Measurements from ENCODE around the gene SLC7A9.
"Not testable (repeated sequence)": the region's sequence is repeated elsewhere in the genome, so short reads cannot be mapped to it uniquely, and the experiment has no call there.

The SLC7A9 gene

DNA sequence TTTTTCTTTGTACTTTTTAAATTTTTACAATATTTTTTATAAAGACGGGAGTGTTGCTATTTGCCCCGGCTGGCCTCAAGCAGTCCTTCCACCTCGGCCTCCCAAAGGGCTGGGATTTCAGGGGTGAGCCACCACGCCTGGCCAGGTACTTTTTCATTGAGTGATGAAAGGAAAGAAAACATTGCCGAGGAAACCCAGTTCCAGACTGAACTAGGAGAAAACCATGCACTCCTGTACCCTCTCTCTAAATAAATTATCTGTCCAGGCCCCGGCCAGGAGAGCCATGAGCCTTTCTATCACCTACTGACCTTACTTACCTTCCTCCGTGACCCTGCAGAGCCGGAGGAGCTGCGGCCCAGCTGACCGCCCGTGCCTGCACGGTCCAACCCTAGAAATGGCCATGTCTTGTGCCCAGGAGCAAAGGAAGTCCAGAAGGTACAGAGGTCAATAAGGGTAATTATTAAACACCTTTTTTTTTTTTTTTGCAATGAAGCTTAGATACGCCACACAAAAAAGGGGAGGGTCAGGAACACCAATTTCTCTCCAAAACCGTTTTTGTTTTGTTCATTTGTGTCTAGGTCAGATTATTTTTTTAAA, at the start of gene SLC7A9:
TSS of gene SLC7A9 (minus strand) at position 399 of the 597 bp plus-strand sequence. CDS start 1,233 bp downstream, outside the sequence.
- DNase-seq, result no peak

DNA sequence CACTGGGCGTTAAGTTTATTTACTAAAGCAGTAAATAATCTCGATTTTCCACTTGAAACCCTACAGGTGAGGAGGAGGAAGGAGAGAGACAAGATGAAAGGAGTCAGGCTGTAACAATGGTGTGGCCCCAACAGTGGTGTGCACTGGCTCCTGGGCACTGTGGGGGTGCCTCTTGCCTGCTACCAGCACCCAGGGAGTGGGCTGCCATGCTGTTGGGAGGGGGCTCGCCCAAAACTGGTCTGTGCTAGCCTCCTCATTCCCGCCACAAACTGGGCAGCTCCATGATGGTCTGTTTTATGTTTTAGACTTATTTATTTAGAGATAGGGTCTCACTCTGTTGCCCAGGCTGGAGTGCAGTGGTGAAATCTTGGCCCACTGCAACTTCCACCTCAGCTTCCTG, 49.8 kb upstream of the SLC7A9 start:
- no peak for DNase-seq

DNA sequence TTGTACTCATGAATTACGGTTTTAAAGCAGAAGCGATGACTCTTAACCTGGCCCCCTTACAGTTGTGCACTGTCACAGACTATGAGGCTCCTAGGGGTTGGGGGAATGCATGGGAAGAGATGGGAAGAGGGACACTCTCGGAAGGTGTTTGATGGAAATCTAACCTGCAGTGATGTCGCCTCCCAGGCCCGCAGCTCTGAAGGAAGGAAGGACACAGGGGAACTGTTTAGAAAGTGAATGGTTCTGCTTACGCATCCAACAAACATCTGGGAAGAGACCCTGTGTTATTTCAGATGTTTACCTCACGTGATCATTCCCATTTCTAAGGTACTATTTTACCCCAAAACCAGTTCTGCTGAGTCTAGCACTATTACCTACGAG, 48.0 kb upstream of the SLC7A9 start:
- no peak for DNase-seq

DNA sequence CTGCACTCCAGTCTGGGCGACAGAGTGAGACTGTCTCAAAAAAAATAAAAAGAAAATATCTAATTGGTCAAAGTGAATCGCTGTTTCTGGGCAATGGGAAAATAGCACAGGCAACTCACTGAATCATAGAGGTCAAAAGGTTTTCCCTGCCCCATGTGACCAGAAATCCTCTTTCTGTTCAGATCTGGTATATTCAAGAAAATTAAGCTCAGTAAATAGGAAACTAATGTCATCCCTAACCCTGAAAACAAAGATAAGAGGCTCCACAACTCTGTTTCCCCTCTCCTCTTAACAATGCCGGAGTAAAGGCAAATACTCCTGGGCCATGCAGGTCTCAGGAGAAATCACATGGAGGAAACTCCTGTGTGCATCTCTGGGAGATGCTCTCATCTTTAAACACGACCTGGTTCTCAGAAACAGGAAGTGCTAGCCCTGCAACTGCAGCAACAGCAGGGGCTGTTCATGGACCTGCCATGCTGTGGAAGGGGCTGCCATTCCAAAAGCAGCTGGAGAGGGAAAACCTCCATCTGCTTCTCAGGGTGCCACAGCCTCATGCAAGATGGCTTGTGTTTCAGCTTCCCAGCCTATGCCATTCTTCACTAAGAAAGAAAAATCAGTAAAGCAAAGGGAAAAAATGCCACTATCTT, 47.5 kb upstream of the SLC7A9 start:
- no peak for DNase-seq

DNA sequence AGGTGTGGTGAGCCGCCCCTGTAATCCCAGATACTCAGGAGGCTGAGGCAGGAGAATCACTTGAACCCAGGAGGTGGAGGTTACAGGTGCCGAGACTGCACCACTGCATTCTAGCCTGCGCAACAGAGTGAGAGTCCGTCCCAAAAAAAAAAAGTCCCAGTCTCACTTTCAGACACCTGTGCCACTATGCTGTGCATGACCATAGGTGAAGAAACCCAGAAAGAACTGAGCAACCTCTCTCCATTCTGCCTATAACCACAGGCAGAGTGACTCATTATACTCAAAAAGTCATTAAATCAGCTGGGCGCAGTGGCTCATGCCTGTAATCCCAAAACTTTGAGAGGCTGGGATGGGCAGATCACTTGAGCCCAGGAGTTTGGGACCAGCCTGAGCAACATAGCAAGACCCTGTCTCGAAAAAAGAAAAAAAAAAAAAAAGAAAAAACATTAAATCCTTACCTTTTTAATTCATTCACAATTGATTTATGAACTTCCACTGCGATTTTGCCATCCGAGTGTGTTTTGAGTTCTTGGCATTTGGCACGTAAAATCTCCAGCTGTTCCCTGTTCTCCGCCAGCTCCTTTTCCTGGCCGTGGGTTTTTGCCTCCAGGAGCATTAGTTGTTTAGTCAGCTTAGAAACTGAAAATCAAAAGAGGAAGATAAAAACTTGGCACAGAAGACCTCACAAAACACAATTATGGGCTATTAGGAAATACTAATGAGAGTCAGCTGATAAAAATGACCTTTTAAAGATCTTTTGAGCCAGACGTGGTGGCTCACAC, 45.5 kb upstream of the SLC7A9 start:
- DNase-seq, result no peak

DNA sequence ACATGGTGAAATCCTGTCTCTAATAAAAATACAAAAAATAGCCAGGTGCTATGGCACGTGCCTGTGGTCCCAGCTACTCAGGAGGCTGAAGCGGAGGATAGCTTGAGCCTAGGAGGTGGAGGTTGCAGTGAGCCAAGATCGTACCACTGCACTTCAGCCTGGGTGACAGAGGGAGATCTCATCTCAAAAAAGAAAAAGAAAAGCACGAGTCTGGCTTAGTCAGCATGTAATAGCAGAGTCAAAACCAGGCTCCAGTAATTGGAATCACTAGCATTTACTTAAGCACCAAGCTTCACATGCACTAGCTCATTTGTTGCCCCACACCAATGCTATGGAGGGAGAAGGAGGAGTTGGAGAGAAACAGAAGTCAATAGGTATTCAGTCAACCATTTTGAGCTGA, 41.9 kb upstream of the SLC7A9 start:
- no peak for DNase-seq

DNA sequence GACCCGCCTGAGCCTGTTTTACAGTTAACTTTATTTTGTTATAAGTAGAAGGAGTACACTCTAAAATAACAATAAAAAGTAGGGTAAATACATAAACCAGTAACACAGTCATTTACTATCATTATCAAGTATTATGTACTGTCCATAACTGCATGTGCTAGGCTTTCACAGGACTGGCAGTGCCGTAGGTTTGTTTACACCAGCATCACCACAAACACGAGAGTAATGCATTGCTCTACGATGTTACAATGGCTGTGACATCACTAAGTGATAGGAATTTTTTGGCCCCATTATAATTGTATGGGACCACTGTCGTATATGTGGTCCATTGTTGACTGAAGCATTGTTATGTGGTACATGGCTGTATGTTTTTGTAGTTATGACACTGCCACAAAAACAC, 41.3 kb upstream of the SLC7A9 start:
- DNase-seq, result no peak

DNA sequence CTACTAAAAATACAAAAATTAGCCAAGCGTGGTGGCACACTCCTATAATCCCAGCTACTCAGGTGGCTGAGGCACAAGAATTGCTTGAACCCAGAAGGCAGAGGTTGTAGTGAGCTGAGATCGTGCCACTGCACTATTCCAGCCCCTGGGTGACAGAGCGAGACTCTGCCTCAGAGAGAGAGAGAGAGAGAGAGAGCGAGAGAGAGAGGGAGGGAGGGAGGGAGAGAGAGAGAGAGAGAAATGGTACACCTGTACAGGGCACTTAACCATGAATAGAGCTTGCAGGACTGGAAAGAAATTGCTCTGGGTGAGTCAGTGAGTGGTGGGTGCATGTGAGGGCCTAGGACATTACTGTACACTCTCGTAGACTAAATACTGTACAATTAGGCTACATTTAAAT, 40.5 kb upstream of the SLC7A9 start:
- DNase-seq, result no peak

DNA sequence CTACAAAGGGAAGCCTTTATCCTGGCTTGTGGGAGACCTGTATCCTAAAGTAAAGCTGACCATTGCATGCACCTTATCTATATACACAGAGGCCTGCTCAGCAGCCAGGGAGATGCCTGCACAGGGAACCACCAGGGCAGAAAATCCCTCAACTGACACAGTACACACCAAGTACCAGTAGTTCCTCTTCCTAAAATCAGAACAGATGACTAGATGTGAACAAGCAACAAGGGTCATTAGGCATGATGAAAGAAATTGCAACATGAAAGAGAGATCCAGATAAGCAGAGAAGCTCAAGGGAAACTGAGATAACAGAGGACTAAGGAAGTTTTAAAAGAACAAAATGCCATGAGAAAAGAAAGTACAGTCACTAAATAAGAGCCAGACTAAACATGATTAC, 39.7 kb upstream of the SLC7A9 start:
- DNase-seq, result no peak

DNA sequence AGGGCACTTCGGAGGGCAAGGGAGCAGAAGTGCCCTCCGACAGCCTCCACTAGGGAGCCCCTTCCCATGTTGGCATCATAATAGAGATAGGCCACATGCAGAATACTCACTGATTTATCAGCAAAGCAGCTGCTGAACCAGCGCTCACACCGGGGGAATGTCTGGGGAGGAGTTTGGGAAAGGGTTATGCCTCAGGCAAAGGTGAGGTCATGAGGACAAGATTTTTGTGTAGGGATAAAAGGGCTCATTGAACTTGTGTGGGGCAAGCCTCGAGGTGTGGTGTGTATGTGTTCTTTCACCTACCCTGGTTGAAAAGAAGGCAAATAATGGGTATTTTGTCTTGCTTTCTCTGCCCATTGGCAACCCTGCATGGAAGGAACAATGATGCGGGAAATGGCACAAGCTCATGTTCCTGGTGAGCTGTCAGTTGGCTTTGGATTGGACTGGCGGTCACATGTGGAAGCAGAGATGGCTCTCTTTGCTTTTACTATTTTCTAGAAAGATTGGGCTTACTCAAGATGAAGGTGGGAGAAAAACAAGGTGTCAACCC, 39.1 kb upstream of the SLC7A9 start:
- DNase-seq, result no peak

DNA sequence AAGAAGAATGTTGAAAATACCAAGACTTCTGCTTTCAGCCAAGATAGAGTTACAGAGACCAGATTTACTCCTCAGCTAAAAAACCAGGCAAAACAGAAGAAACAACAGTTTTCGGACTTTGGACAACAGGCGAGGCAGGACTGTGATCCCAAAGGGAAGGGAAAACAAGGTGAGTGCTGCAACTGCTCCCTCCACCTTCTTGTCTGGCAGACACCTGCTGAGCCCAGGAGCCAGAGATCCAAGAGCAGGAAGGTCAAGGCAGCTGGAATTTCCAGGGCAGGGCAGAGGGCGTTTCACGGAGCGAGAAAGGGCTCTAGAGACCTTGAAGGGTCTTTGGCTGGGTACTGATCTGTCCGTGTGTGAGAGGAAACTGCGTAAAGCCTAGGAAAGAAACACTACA, 32.9 kb upstream of the SLC7A9 start:
- no peak for DNase-seq

DNA sequence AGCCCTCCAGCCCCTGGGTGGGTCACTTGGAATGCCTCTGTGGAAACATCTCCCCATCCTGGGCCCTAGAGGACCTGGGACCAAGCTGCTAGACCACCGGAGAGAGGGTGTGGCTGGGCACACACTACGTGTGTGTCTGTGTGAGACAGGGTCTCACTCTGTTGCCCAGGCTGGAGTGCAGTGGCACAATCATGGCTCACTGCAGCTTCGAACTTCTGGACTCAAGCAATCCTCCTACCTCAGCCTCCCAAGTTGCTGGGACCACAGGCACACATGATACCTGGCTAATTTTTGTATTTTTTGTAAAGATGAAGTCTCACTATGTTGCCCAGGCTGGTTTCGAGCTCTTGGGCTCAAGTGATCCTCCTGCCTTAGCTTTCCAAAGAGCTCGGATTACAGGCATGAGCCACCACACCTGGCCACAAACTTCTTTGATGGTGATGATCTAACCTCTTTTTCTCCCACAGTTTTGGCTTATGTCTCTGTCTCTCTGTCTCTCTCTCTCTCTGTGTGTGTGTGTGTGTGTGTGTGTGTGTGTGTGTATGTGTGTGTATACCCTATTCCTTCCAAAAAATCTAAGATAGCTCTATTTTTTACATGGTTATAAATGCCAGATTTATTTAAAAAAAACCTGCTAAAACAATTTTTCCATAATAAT, 32.1 kb upstream of the SLC7A9 start:
- no peak for DNase-seq

DNA sequence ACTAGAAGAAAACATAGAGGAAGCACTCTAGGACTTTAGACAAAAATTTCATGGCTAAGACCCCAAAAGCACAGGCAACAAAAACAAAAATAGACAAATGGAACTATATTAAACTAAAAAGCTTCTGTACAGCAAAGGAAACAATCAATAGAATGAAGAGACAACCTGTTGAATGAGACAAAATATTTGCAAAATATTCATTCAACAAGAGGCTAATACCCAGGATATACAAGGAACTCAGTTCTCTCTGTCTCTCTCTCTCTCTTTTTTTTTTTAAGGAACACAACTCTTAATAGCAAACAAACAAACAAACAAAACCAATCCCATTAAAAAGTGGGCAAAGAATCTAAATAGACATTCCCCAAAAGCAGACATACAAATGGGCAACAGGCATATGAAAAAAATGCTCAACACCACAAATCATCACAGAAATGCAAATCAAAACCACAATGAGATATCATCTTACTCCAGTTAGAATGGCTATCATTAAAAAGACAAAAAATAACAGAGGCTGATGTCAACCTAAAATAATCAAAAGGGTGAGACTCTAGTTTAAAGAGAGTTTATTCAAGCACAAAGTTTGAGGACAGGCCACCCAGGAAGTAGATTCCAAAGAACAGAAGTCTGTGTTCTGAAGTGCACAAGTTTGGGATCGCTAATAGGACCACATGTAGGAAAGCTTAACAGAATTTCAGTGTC, 27.1 kb upstream of the SLC7A9 start:
- DNase-seq, result no peak

DNA sequence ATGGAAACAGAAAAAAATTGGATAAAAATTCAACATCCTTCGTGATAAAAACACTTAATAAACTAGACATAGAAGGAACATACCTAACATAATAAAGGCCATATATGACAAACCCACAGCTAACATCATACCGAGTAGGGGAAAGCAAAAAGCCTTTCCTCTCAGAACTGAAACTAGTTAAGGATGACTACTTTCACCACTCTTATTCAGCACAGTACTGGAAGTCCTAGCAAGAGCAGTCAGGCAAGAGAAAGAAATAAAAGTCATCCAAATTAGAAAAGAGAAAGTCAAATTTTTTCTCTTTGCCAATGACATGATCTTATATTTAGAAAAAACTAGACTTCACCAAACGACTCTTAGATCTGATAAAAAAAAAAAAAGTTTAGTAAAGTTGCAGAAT, 25.8 kb upstream of the SLC7A9 start:
- DNase-seq, result no peak

DNA sequence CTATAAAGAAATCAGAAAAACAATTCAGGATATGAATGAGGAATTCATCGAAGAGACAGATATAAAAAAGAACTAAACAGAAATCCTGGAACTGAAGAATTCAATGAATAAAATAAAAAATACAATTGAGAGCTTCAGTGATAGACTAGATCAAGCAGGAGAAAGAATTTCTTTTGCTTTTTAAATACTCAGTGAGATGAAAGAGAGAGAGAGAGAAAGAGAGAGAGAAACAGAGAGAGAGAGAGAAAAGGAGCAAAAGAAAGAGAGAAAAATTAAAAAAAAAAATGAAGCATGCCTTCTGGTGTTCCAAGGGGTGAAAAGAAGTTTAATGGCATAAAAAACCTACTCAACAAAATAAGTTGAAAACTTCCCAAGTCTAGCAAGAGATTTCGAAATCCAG, 22.0 kb upstream of the SLC7A9 start:
- DNase-seq, result no peak

DNA sequence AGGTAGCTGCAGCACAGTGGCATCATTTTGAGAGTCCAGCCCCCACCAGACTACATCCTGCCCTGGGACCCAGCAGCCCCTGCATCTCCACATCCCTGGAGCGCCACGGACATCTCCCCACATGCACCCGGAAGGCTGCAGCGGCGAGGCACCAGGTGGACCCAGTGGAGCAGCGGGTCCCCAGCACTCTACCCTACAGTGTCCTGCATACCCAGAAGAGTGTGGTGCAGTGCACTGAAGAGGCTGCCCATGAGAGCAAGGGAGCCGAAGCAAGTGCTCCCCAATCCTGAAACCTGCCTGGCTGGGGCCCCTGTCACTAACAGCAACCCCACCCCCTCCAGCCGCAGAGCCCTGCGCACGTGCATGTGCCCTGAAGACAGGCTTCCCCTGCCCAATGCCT, 21.3 kb upstream of the SLC7A9 start:
- DNase-seq, result no peak

DNA sequence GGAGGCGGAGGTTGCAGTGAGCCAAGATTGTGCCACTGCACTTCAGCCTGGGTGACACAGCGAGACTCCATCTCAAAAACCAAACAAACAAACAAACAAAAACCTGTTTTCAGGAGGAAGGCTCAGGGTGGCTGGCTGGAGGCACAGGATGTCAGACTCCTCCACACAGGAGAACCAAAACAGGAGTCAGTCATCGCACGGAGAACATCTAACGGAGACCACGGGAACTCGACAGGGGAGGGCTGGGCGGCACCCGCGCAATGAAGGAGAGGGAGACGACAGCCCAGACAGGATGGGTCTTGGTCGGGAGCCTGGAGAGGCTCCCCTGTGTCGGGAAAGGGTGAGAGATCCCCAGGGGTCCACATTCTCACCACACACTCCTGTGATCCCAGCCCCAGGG, 20.8 kb upstream of the SLC7A9 start:
- DNase-seq, result no peak

DNA sequence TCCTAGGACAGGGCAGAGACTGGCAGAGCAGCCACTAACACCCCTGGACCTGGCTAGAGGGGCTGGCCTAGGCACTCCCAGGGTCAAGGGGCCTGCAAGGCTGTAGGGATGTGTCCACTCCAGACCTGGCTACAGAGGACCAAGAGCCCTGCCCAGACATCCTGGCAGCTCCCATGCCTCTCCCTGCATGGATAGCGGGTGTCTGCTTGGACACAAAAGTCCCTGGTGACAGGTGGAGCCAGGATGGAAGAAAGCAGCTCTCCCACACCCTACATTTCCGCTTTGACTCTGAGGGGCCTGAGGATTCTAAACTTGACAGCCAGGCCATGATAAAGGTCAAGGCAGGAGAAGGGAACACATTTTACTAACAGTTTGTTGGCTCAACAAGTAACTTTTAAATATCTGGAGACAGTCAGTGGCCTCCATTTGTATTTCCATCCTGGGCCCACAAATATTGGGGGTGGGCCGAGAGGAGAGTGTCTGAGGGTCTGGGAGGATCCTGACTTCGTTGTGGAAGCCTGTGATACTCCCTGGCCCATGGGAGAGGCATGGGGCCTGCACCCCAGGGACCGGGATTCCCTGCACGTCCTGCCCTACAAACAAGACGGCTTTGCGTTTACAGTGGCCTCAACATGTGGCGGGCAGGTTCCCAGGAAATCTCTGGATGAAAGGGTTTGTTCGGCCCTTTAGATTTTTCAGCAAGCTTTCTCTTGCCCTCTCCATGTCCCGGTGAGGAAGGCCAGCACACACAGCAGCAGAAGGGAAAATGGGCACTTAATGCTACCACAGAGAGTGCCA, 19.8 kb upstream of the SLC7A9 start:
- DNase-seq, result no peak

DNA sequence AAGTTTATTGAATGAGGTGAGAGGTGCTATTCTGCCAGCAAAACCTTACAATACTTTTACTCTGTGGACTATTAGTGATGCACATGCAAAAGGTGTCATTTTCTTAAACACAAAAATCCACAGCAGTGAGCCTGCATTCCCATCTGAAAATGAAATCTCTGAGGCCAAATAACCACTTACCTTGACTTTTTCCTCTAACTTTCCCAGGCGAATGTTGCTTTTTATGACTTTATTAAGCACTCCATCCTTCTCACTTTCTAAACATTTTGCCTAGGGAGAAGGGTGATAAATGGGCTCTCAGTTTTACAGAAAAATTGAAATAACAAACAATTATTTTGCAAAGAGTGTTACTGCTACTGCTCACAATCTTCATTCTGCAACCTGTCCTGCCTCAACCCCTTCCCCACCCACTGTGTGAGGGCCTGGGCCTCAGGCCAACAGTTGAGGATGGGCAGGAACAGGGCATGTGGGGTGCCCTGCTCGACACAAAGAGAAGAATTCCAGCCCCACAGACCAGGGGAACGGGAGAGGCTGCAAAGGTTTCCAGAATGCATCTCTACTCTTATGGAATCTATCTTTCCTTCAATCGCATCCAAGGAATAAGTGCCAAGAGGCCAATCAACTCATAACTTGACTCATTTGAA, 18.1 kb upstream of the SLC7A9 start:
- no peak for DNase-seq

DNA sequence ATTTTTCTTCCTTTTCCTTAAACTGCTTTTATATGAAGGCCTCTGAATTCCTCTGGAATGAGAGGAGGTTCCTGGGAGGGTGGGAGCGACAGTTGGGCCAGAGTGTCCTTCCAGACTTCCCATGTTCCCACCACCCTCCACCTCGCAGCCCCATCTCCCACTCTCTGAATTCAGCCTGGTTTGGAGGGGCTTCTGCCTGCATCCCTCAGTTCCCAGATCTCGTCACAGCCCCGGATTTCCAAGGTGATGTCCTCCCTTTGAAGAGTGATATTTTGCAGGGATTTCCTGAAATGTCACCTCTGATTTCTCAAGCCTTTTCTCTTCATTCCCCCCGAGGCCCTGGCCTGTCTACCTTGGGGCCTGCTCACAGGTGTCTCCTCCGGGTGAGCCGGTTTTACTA, 16.7 kb upstream of the SLC7A9 start:
- no peak for DNase-seq

DNA sequence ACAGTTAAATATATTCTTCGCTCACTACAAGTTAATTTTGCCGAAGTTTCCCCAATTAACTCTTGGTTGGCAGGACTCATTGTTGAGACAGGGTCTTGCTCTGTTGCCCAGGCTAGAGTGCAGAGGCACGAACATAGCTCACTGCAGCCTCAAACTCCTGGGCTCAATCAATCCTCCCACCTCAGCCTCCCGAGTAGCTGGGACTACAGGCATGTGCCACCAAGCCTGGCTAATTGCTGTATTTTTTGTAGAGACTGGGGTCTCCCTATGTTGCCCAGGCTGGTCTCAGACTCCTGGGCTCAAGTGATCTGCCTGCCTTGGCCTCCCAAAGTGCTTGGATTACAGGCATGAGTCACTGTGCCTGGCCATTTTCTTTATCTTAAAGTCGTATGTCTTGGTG, 15.7 kb upstream of the SLC7A9 start:
- not testable (repeated sequence) for DNase-seq

DNA sequence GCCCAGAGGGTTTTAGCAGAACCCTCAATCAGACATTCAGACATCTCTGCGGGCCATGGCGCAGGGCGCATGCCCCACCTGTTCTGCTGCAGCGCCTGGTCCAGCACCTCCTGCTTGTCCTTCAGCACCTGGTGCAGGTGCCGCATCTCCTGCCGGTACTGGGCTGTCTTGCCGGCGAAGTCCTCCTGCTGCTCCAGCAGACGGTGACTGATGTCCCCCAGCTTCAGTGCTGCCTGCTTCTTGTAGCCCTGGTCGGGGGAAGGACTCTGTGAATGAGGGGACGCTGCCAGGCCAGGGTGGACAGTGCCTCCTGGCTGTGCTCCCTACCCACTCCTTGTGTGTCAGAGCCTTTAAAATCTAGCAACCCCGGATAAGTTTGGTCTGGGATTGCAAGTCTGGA, 12.2 kb upstream of the SLC7A9 start:
- DNase-seq, result no peak
